HG03060 (cell line): ENCODE measurements around the gene ZNF577.

ENCODE experiments used
- ATAC-seq: cut with Tn5 transposase; IDR thresholded peaks from one replicate; pipeline ENCODE4 v1.9.1; 2021; ENCODE audit warnings: low read depth, moderate number of reproducible peaks; ENCODE audit not compliant: unreplicated experiment

Gene ZNF577

DNA sequence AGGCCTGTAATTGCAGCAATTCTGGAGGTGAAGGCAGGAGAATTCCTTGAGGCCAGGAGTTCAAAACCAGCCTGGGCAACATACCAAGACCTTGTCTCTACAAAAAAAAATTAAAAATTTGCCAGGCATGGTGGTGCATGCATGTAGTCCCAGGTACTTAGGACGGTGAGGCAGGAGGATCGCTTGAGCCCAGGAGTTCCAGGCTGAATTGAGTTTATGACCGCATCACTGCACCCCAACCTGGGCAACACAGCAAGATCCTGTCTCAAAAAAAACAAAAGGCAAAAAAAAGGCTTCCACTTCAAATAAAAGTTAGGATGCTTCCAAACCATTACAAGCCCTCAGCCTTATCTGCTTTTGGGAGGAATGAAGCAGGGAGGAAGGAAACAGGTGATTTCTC lies 5.2 kb downstream of the ZNF577 start:
- no peak for ATAC-seq

DNA sequence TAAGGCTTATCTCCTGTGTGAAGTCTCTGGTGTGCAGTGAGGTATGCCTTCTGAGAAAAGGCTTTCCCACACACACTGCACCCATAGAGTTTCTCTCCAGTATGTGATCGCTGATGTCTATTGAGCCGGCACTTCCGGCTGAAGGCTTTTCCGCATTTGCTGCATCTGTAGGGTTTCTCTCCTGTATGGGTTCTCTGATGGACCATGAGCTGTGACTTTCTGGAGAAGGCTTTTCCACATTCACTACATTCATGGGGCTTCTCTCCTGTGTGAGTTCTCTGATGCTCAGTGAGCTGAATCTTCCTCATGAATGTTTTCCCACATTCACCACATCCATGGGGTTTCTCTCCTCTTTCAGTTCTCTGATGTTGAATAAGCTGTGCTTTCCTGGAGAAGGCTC lies 14.7 kb downstream of the ZNF577 start:
- ATAC-seq, result no peak

DNA sequence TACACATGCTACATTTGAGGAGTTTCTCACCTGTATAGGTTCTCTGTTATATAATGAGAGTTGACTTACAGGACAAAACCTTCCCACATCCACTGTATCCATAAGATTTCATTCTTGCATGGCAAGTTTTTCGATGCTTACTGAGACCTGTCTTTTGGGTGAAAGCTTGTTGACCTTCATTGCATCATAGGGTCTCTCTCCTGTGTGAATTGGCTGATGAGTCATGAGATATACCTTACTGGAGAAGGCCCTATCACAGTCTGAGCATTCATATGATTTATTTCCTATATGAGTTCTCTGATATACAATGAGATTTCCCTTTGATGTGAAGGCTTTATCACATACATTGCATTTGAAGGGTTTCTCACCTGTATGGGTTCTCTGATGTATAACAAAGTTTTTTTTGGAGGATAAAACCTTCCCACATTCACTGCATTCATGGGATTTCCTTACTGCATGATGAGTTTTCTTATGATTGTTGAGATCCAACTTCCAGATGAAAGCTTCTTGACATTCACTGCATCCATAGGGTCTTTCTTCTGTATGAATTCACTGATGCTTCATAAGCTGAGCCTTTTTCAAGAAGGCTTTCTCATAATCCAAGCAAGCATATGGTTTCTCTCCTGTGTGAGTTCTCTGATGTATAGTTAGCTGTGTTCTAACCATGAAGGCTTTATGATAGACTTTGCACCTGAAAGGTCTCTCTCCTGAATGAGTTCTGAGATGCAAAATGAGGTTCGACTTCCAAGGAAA lies 25.7 kb downstream of the ZNF577 start:
- no peak for ATAC-seq

DNA sequence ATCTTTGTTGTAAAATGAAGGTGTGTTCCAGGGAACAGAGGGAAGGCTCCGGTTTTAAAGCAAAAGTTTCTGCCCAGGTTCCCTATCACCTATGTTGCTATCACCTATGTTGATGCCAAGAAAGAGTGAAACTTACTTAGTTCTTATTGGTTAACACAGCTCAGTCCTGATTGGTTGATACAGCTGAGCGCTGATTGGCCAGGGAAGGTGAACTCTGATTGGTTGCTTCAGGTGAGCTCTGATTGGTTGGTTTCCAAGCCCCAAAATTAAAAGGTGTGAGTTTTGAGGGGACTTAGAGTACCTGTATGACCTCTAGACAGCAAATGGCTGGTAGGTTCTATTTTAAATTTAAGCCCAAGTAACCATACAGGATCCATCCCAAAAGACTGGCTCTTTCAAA lies 50.6 kb downstream of the ZNF577 start:
- ATAC-seq, result no peak

DNA sequence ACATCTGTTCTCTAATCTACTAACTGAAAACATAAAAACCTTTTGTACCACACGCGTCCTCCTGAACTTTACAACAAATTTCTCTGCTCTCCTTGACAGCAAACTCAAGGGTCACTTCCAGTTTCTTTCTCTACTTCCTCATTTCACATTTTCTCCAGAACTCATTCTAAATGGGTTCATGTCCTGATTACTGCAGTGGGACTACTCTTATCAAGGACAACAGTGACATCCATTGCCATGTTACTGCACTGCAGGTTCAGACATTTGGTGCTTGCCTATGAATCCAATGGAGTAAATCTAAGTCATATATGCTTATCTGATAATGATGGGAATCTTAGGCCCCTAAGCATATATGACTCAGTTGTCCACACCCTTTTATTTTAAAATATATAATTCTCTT lies 57.5 kb downstream of the ZNF577 start:
- ATAC-seq, result no peak

DNA sequence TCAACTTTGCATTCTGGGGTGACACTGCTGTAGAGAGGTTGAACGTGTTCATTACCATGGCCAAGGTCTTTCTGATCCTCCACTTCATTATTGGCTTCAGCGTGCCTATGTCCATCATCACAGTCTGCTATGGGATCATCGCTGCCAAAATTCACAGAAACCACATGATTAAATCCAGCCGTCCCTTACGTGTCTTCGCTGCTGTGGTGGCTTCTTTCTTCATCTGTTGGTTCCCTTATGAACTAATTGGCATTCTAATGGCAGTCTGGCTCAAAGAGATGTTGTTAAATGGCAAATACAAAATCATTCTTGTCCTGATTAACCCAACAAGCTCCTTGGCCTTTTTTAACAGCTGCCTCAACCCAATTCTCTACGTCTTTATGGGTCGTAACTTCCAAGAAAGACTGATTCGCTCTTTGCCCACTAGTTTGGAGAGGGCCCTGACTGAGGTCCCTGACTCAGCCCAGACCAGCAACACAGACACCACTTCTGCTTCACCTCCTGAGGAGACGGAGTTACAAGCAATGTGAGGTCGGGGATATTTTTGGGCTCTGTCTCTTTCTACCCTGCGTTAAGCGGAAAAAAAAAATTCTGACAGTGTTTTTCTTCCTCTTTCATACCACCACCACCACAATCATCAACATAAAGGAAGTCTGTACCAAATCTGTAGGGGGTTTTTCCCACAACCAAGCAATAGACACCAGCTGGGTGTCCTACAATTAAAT lies 63.3 kb downstream of the ZNF577 start:
- no peak for ATAC-seq

DNA sequence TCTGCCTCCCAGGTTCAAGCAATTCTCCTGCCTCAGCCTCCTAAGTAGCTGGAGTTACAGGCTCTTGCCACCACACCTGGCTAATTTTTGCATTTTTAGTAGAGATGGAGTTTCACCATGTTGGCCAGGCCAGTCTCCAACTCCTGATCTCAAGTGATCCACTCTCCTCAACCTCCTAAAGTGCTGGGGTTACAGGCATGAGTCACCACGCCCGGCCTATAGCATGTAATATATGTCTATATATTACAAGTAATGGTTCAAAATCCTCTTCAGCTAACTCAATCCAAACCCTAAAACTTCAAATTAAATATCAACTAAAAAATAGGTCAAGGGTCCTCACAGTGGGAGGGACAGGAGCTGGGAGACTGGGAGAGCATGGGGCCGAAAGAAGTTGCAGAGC lies 64.8 kb downstream of the ZNF577 start:
- no peak for ATAC-seq

DNA sequence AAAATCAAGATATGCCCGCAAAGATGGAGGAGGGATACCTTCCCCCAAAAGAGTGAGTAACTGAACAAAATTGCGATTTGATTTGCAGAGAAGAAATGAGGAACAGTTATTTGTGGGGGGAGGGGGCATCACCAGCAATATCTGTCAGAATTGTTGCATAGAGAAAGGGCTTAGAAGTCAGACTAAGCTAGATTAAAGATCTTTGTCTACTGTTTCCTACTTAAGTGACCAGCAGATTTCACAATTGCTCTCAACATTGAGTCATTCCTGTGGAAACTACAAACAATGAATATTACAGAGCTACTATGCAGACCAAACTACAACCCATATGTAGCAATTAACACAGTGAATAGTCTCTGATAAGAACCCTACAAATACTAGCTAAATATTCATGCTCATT lies 65.4 kb downstream of the ZNF577 start:
- no peak for ATAC-seq

DNA sequence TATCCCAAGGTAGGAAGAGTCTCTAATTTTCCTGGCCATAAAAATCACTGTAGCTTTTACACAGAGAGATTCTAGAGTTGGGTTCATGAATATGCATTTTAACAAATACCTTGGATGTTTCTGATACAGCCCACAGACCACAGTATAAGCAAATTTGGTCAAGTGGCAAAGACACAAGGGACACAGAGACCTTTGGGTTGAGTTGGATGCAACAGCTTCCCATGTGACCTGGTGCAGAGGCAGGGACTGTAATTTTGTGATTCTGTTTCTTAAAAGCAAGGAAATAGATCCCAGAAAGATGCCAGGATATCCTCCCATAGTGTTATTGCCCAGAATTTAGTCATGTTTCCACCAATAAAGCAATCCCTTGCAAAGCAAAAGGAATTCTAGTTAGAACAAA lies 65.8 kb downstream of the ZNF577 start:
- no peak for ATAC-seq

DNA sequence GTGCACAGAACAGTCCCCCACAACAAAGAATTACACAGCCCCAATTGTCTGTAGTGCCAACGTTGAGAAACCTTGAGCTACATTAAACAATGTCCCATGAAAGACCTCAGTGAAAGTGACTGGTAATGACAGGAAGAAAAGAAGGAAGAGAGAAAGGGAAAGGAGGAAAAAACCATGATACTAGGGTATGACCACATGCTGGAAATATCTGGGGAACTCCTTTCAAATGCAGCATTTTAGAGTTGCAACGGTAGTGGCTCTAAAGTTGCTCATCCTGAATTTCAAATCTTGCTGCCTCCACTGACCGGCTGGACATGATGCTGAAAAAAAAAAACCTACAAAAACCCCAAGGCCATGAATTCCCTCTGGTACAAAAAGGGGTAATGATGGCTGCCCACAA lies 66.3 kb downstream of the ZNF577 start:
- no peak for ATAC-seq
